HG03442 (cell line): ENCODE results near the gene NPL.

Experiments
- ATAC-seq: cut with Tn5 transposase; IDR thresholded peaks from one replicate; pipeline ENCODE4 v1.9.1; 2021; ENCODE audit warnings: mild to moderate bottlenecking, moderate library complexity; ENCODE audit not compliant: unreplicated experiment

Gene NPL

GRCh38 chr1:182777386-182777785 lies 12.2 kb upstream of the NPL start:
- no peak for ATAC-seq

GRCh38 chr1:182778862-182779261 lies 10.7 kb upstream of the NPL start:
- no peak for ATAC-seq

- ATAC-seq = no peak
Observed at GRCh38 chr1:182779530-182779929, 10.0 kb upstream of the NPL start.

GRCh38 chr1:182781841-182782586 lies 7.6 kb upstream of the NPL start:
- ATAC-seq = peak; percentile 44

GRCh38 chr1:182782587-182782913 lies 7.0 kb upstream of the NPL start:
- no peak for ATAC-seq

- ATAC-seq = no peak
Observed at GRCh38 chr1:182783068-182783467, 6.5 kb upstream of the NPL start.

- ATAC-seq = no peak
Observed at GRCh38 chr1:182784556-182785171, 4.9 kb upstream of the NPL start.

- no peak for ATAC-seq
Observed at GRCh38 chr1:182785181-182785580, 4.4 kb upstream of the NPL start.

- no peak for ATAC-seq
Observed at GRCh38 chr1:182786223-182786994, 3.2 kb upstream of the NPL start.

GRCh38 chr1:182786995-182787324 lies 2.6 kb upstream of the NPL start:
- no peak for ATAC-seq

GRCh38 chr1:182791281-182792179 lies 2.0 kb downstream of the NPL start:
- no peak for ATAC-seq

- ATAC-seq = no peak
Observed at GRCh38 chr1:182794091-182794490, 4.5 kb downstream of the NPL start.

GRCh38 chr1:182794676-182795201 lies 5.2 kb downstream of the NPL start:
- ATAC-seq = no peak

GRCh38 chr1:182795563-182796228 lies 6.1 kb downstream of the NPL start:
- ATAC-seq = no peak

- ATAC-seq = no peak
Observed at GRCh38 chr1:182802006-182802803, 12.6 kb downstream of the NPL start.

- no peak for ATAC-seq
Observed at GRCh38 chr1:182803846-182804245, 14.3 kb downstream of the NPL start.

- no peak for ATAC-seq
Observed at GRCh38 chr1:182806015-182806678, 16.6 kb downstream of the NPL start.

GRCh38 chr1:182807907-182808306 lies 18.3 kb downstream of the NPL start:
- no peak for ATAC-seq

GRCh38 chr1:182809414-182809957 lies 19.9 kb downstream of the NPL start:
- ATAC-seq = no peak
